HepG2 (cell line): ENCODE data around the gene PDXDC1. TPM values are rescaled to one million over a fixed set of nuclear protein-coding genes. Genes with fewer than 3 reads are reported as not detected.
"Not testable (repeated sequence)": the region's sequence is repeated elsewhere in the genome, so short reads cannot be mapped to it uniquely, and the experiment has no call there.

ENCODE experiments used
- ATAC-seq: fragments of 200-7000 bp; cut with Tn5 transposase; 3 replicates; pipeline ENCODE4 v1.9.1; 2020; ENCODE audit warnings: mild to moderate bottlenecking, moderate library complexity
- BruUV-seq: library from RNA; stranded (reverse); fragments of 400-500 nt; replicated peaks from 2 replicates; lab custom pipeline; 2021; lab: Mats Ljungman, UMichigan
- CTCF ChIA-PET: fragments of 300-600 bp; formaldehyde crosslinking; extraction: SDS; loops from one replicate; lab custom pipeline; 2021; ENCODE audit warnings: low total read pairs, inconsistent platforms, low intra/inter-chr PET ratio; lab: Yijun Ruan, JAX
- POLR2A ChIA-PET: fragments of 350-600 bp; sonication (Branson Sonifier 250); formaldehyde crosslinking; loops from one replicate; lab custom pipeline; 2020; ENCODE audit warnings: antibody characterized with exemption, inconsistent platforms; lab: Yijun Ruan, JAX
- DNase-seq: peaks from one replicate; pipeline ENCODE4 v3.0.0-alpha.2; 2015; ENCODE audit warnings: low spot score
- FAIRE-seq: peaks from 3 replicates; lab custom pipeline; 2011; peaks lifted over from hg19 to GRCh38; lab: Jason Lieb, UNC
- H2AFZ ChIP-seq: one replicate; pipeline ENCODE4 v1.6.1; 2011; ENCODE audit warnings: low read length, inconsistent platforms
- H3K27ac ChIP-seq: fragments of 300-600 bp; 3 replicates; pipeline ENCODE4 v1.8.0; 2011; ENCODE audit warnings: mixed run types, mild to moderate bottlenecking, mixed read lengths, low read length, inconsistent platforms; ENCODE audit not compliant: insufficient read depth; ENCODE audit errors: extremely low read length
- H3K27me3 ChIP-seq, 2 experiments: fragments of 200-600 bp in 1 of 2; 2 replicates in 1 of 2; 3 replicates in 1 of 2; pipeline versions ENCODE4 v1.6.0 to v1.8.0; 2011; ENCODE audit warnings: low read length in 2 of 2, mild to moderate bottlenecking in 2 of 2, moderate library complexity in 2 of 2, inconsistent platforms in 1 of 2; ENCODE audit not compliant: insufficient read depth in 2 of 2, control insufficient read depth in 1 of 2
- H3K36me3 ChIP-seq, 2 experiments: fragments of 200-600 bp in 1 of 2; replicated peaks in 1 of 2; 2 replicates in 1 of 2; 3 replicates in 1 of 2; pipeline versions ENCODE4 v1.5.1 to v1.8.0; 2011; ENCODE audit warnings: low read length in 2 of 2, inconsistent platforms in 1 of 2; ENCODE audit not compliant: insufficient read depth in 2 of 2, control insufficient read depth in 1 of 2
- H3K4me1 ChIP-seq: 2 replicates; pipeline ENCODE4 v1.5.1; 2012; ENCODE audit warnings: low read length, inconsistent platforms; ENCODE audit not compliant: insufficient read depth
- H3K4me2 ChIP-seq: 2 replicates; pipeline ENCODE4 v1.6.0; 2011; ENCODE audit warnings: low read depth, low read length, inconsistent platforms
- H3K4me3 ChIP-seq, 3 experiments: fragments of 200-600 bp in 1 of 3; sonication (generic), shearing (Covaris generic) in 1 of 3; replicated peaks in 1 of 3; 2 replicates each; pipeline ENCODE4 v1.5.1; 2011 to 2016; ENCODE audit warnings: low read length in 3 of 3, inconsistent platforms in 2 of 3, low read depth in 2 of 3, mild to moderate bottlenecking in 2 of 3, control low read depth in 1 of 3, mixed read lengths in 1 of 3; ENCODE audit not compliant: insufficient read depth in 1 of 3
- H3K79me2 ChIP-seq: one replicate; pipeline ENCODE4 v1.6.1; 2011; ENCODE audit warnings: low read length, inconsistent platforms; ENCODE audit not compliant: insufficient read depth
- H3K9ac ChIP-seq: 2 replicates; pipeline ENCODE4 v1.6.0; 2011; ENCODE audit warnings: mild to moderate bottlenecking, low read depth, low read length, inconsistent platforms; ENCODE audit not compliant: insufficient read depth
- H3K9me3 ChIP-seq: 2 replicates; pipeline ENCODE4 v1.5.1; 2012; ENCODE audit warnings: mild to moderate bottlenecking, low read length
- H4K20me1 ChIP-seq: 2 replicates; pipeline ENCODE4 v1.6.0; 2011; ENCODE audit warnings: inconsistent platforms, mild to moderate bottlenecking, low read length, moderate library complexity; ENCODE audit not compliant: insufficient read depth
- HNRNPL ChIP-seq: fragments of 200-400 bp; formaldehyde crosslinking; IDR thresholded peaks from 2 replicates; pipeline ENCODE4 v1.6.1; 2017; ENCODE audit warnings: mild to moderate bottlenecking, low read depth, low read length
- LBX2 ChIP-seq: sonication (generic); formaldehyde crosslinking; IDR thresholded peaks from 2 replicates; pipeline ENCODE4 v1.5.0; 2020; ENCODE audit warnings: missing genetic modification reagents, mild to moderate bottlenecking, borderline replicate concordance
- ZNF768 ChIP-seq: sonication (generic); formaldehyde crosslinking; IDR thresholded peaks from 2 replicates; pipeline ENCODE4 v1.4.0; 2020; ENCODE audit warnings: missing genetic modification reagents
- WGBS: methylation state at CpG from one replicate; pipeline ENCODE4 v1.1.6; 2017; ENCODE audit warnings: low lambda C conversion rate; 5-methylcytosine and 5-hydroxymethylcytosine counted together
- in situ Hi-C: cut with HindIII; loops from 2 replicates; pipeline ENCODE4 v1.10.0; 2017; ENCODE audit warnings: low pct_unique_long_range_greater_than_20kb; ENCODE audit not compliant: extremely low pct_ligation_motif_present
- intact Hi-C: fragments of 100-400 bp; cut with micrococcal nuclease; formaldehyde crosslinking; loops from one replicate; pipeline ENCODE4 v1.10.0; 2022; ENCODE audit not compliant: unreplicated experiment
- polyA plus RNA-seq, 8 experiments: library from polyadenylated mRNA; depleted of rRNA in 3 of 8; stranded (reverse) in 7 of 8; unstranded in 1 of 8; fragments of >200 nt; fragmentation: Illumina TruSeq in 4 of 8; extraction: Trizol in 4 of 8; gene quantifications; 2 replicates each; pipeline versions ENCODE4 v1.2.1 to v1.2.3, GENCODE V29; 2011 to 2016; ENCODE audit warnings: low read depth in 4 of 8, missing spikeins in 1 of 8, mixed read lengths in 1 of 8; ENCODE audit not compliant: insufficient read depth in 1 of 8
- total RNA-seq, 5 experiments: library from RNA; depleted of rRNA; stranded (reverse); fragments of >200 nt; fragmentation: Illumina TruSeq; extraction: Trizol; gene quantifications; 2 replicates each; pipeline ENCODE4 v1.2.3, GENCODE V29; 2016; ENCODE audit warnings: low read depth in 1 of 5

The PDXDC1 gene
- total and polyA plus RNA-seq, 2 of the 13 experiments (the other 11 are each of a cell fraction or from before 2014, with no cell fraction given), result 133 to 169 TPM

GRCh38 chr16:15146264-15146662 lies 171.4 kb downstream of the PDXDC1 start:
- BruUV-seq, result not testable (repeated sequence)

GRCh38 chr16:15148831-15149230 lies 174.0 kb downstream of the PDXDC1 start:
- Histone ChIP-seq H3K4me1 (peaks cover 12% of the 10 kb centered on the region), H4K20me1 (peaks cover 17% of the 10 kb centered on the region; the same call in 1 of the 2 replicates), H3K79me2 (peaks cover 33% of the 10 kb centered on the region)
- 99% methylated on average over 19 of the region's 19 CpGs for WGBS
- H2AFZ ChIP-seq, H3K4me2 ChIP-seq, H3K27me3 ChIP-seq, POLR2A ChIA-PET, ATAC-seq, H3K9ac ChIP-seq, BruUV-seq, CTCF ChIA-PET, H3K9me3 ChIP-seq, H3K4me3 ChIP-seq, H3K36me3 ChIP-seq, H3K27ac ChIP-seq, in situ Hi-C loops, intact Hi-C loops, DNase-seq, FAIRE-seq: not testable (repeated sequence)

More at GRCh38 chr16:15146264-15146662, 171.4 kb downstream of the PDXDC1 start:
- H3K4me3 ChIP-seq, POLR2A ChIA-PET, H2AFZ ChIP-seq, DNase-seq, in situ Hi-C loops, H3K27ac ChIP-seq, FAIRE-seq, H3K36me3 ChIP-seq, ATAC-seq, intact Hi-C loops, H3K27me3 ChIP-seq, H3K4me2 ChIP-seq, H3K9ac ChIP-seq, H3K9me3 ChIP-seq, CTCF ChIA-PET: not testable (repeated sequence)
- H3K79me2 ChIP-seq, result peaks cover 30% of the 10 kb centered on the region
- peaks cover 12% of the 10 kb centered on the region for H3K4me1 ChIP-seq
- 0 out of 2 replicates have a peak, but pooled peaks have one; percentile 26 for TF ChIP-seq LBX2 (CRISPR knock-in tag)
- peak; percentile 3; the same call in 1 of the 2 replicates for TF ChIP-seq ZNF768 (CRISPR knock-in tag)
- TF ChIP-seq HNRNPL, result 0 out of 2 replicates have a peak, but pooled peaks have one; percentile 13
- WGBS, result 97% methylated on average over 23 of the region's 23 CpGs
- peaks cover 22% of the 10 kb centered on the region; the same call in 1 of the 2 replicates for H4K20me1 ChIP-seq

GRCh38 chr16:15149260-15149659 lies 174.4 kb downstream of the PDXDC1 start:
- H3K4me2 ChIP-seq, DNase-seq, H3K9ac ChIP-seq, POLR2A ChIA-PET, H3K27ac ChIP-seq, H3K27me3 ChIP-seq, ATAC-seq, in situ Hi-C loops, H2AFZ ChIP-seq, BruUV-seq, FAIRE-seq, CTCF ChIA-PET, H3K4me3 ChIP-seq, H3K9me3 ChIP-seq, H3K36me3 ChIP-seq, intact Hi-C loops: not testable (repeated sequence)
- 97% methylated on average over 12 of the region's 12 CpGs for WGBS
- Histone ChIP-seq H4K20me1 (peaks cover 17% of the 10 kb centered on the region; the same call in 1 of the 2 replicates), H3K4me1 (peaks cover 12% of the 10 kb centered on the region), H3K79me2 (peaks cover 32% of the 10 kb centered on the region)
